ENCODE data around the gene AZU1. TPM values are rescaled to one million over a fixed set of nuclear protein-coding genes. Genes with fewer than 3 reads are reported as not detected.

AZU1 gene
- total RNA-seq, 1 donor from 2014 or later, result not detected

GRCh38 chr19:827314-827709, 325 bp upstream of the AZU1 start:
- Histone ChIP-seq H3K4me1 (no peaks in the 10 kb centered on the region), H3K4me3 (no peak overlapping the region), H3K36me3 (no peaks in the 10 kb centered on the region), H3K27me3 (peaks cover 13% of the 10 kb centered on the region), H3K27ac (no peak overlapping the region), H3K9me3 (no peaks in the 10 kb centered on the region)
- TF ChIP-seq CTCF (IDR thresholded peaks at IDR 0.05), result no peak
- intact Hi-C loops (cut with DNase I), result no loop called here
- DNase-seq (ENCODE audit: low spot score in 2 of 2), result no peak

- H3K4me1 ChIP-seq, result no peaks in the 10 kb centered on the region
- TF ChIP-seq CTCF (IDR thresholded peaks at IDR 0.05), result no peak
- no peaks in the 10 kb centered on the region for H3K9me3 ChIP-seq
- H3K36me3 ChIP-seq, result no peaks in the 10 kb centered on the region
- H3K27ac ChIP-seq, result no peak overlapping the region
- intact Hi-C loops (cut with DNase I), result no loop called here
- H3K4me3 ChIP-seq, result no peak overlapping the region
- DNase-seq (ENCODE audit: low spot score in 2 of 2), result no peak
- H3K27me3 ChIP-seq, result peaks cover 4% of the 10 kb centered on the region
These were observed 1.6 kb downstream of the AZU1 start for GRCh38 chr19:829129-829758.

GRCh38 chr19:831407-832369, 4.1 kb downstream of the AZU1 start:
- no peak overlapping the region for H3K27ac ChIP-seq
- H3K36me3 ChIP-seq, result no peaks in the 10 kb centered on the region
- DNase-seq (ENCODE audit: low spot score in 2 of 2), result no peak
- no peak overlapping the region for H3K4me3 ChIP-seq
- peaks cover 4% of the 10 kb centered on the region for H3K27me3 ChIP-seq
- H3K4me1 ChIP-seq, result no peaks in the 10 kb centered on the region
- intact Hi-C loops (cut with DNase I), result no loop called here
- TF ChIP-seq CTCF (IDR thresholded peaks at IDR 0.05), result no peak
- no peaks in the 10 kb centered on the region for H3K9me3 ChIP-seq

GRCh38 chr19:834216-834615, 6.6 kb downstream of the AZU1 start:
- TF ChIP-seq CTCF (IDR thresholded peaks at IDR 0.05), result no peak
- Histone ChIP-seq H3K9me3 (no peaks in the 10 kb centered on the region), H3K4me3 (no peak overlapping the region), H3K4me1 (no peaks in the 10 kb centered on the region), H3K27me3 (peaks cover 4% of the 10 kb centered on the region), H3K27ac (no peak overlapping the region), H3K36me3 (no peaks in the 10 kb centered on the region)
- no peak for DNase-seq (ENCODE audit: low spot score in 2 of 2)
- intact Hi-C loops (cut with DNase I), result no loop called here

GRCh38 chr19:835210-835810, 7.7 kb downstream of the AZU1 start:
- Histone ChIP-seq H3K27ac (no peak overlapping the region), H3K4me1 (no peaks in the 10 kb centered on the region), H3K9me3 (no peaks in the 10 kb centered on the region), H3K36me3 (no peaks in the 10 kb centered on the region), H3K4me3 (no peak overlapping the region), H3K27me3 (peaks cover 4% of the 10 kb centered on the region)
- no peak for TF ChIP-seq CTCF (IDR thresholded peaks at IDR 0.05)
- intact Hi-C loops (cut with DNase I), result no loop called here
- DNase-seq (ENCODE audit: low spot score in 2 of 2), result no peak

Data from ascending aorta (tissue), 2 donors.